Peyer's patch (tissue), 4 donors: ENCODE data around the gene RNF146. TPM values are rescaled to one million over a fixed set of nuclear protein-coding genes. Genes with fewer than 3 reads are reported as not detected.
A peak's percentile ranks its signal among the peaks of the same experiment; 100 is the strongest.

Source experiments
- DNase-seq, 3 donors: peaks; one replicate each; pipeline ENCODE4 v3.0.0-alpha.2; 2017 to 2019
- H3K27ac ChIP-seq, 4 donors: fragments of 200-600 bp; sonication (generic); one replicate each; pipeline ENCODE4 v1.5.1; 2016 to 2019
- H3K27me3 ChIP-seq, 2 donors: fragments of 200-600 bp; sonication (generic); one replicate each; pipeline ENCODE4 v1.5.1; 2019
- H3K36me3 ChIP-seq, 3 donors: fragments of 200-600 bp; sonication (generic); one replicate each; pipeline ENCODE4 v1.5.1; 2016 to 2019
- H3K4me1 ChIP-seq, 4 donors: fragments of 200-600 bp; sonication (generic); one replicate each; pipeline ENCODE4 v1.5.1; 2016 to 2019
- H3K4me3 ChIP-seq, 4 donors: fragments of 200-600 bp; sonication (generic); 1 replicate in 3 of 4; 2 replicates in 1 of 4; pipeline ENCODE4 v1.5.1; 2016 to 2019; ENCODE audit warnings: mild to moderate bottlenecking in 1 of 4
- H3K9me3 ChIP-seq, 4 donors: fragments of 200-600 bp; sonication (generic); one replicate each; pipeline ENCODE4 v1.5.1; 2016 to 2019; ENCODE audit warnings: mild to moderate bottlenecking in 1 of 4
- POLR2A ChIP-seq, 2 donors: fragments of 450-650 bp; IDR thresholded peaks; one replicate each; pipeline ENCODE4 v1.5.1; 2017; ENCODE audit warnings: antibody characterized with exemption in 2 of 2, mild to moderate bottlenecking in 2 of 2, moderate library complexity in 2 of 2
- total RNA-seq, 4 donors: library from RNA; depleted of rRNA; stranded (reverse); fragments of >200 nt; gene quantifications; one replicate each; pipeline ENCODE4 v1.1.0, GENCODE V29; 2016
- TF ChIP-seq, protein P1 (sequence below), 6 experiments: fragments of 450-650 bp in 4 of 6; fragments of 200-600 bp in 2 of 6; sonication (generic) in 1 of 6; IDR thresholded peaks; one replicate each; pipeline ENCODE4 v1.5.1; 2017 to 2019; ENCODE audit warnings: antibody characterized with exemption in 6 of 6, mild to moderate bottlenecking in 3 of 6, moderate library complexity in 1 of 6

The RNF146 gene
- total RNA-seq, 4 donors from 2014 or later: 21.5 to 87.5 (median 37.7) TPM

DNA sequence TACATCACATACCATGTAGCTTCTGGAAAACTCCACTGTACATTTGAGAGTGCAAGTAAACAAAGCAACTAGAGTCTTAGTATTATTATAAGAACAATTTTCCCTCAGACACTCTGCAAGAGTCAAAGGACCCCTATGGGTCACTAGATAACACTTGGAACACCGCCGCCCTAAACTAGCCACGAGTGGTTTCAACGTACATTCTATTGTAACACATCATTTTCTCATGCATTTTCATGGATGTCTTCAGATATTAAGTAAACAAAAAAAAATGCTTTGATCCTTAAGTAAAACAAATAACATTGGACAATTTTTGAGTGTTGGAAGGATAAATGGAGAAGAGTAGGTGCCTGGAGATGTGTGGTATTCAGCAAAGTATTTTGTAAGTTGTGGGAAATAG, 3.2 kb upstream of the RNF146 start:
- no peak overlapping the region for H3K4me3 ChIP-seq

DNA sequence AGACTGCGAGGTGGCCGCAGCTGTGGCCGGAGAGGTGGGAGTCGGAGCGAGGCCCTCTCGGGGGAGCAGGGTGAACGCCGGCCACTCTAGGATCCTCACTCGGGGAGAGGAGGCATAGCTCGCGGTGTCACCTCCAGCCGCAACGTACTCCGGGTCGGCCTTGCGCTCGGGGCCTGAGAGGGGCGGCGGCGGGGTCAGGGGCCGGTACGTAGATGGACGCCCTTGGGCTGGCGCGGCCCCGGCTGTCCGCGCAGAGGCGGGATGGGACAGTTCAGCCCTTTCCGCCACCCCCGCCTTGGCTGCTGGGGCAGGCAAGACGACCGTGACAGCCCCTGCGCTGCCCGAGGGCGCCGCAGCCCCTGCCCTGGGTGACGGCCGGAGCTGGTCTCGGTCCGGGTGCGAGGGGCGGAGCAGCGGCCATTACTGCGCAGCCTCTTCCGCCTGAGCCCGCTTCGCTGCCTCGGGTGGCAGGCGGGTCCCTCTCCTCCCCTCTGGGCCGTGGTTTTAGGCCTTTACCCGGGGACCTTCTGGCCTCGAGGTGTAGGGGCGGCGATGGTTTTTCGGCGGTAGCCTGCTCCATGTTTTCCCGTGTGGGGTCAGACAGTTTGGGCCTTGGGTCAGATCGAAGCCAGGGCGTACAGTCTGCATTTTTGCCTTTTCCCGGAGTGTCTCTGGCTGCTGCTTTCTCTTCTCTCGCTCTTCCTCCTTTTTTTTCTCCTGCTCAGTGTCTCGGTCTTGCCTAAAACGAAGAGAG, 405 bp downstream of the RNF146 start:
- H3K4me3 ChIP-seq: peak overlapping the region; percentile 61 to 89 (median 88)
- peak; percentile 72 to 83 for TF ChIP-seq POLR2A (IDR thresholded peaks at IDR 0.05)
- TF ChIP-seq, protein P1, sequence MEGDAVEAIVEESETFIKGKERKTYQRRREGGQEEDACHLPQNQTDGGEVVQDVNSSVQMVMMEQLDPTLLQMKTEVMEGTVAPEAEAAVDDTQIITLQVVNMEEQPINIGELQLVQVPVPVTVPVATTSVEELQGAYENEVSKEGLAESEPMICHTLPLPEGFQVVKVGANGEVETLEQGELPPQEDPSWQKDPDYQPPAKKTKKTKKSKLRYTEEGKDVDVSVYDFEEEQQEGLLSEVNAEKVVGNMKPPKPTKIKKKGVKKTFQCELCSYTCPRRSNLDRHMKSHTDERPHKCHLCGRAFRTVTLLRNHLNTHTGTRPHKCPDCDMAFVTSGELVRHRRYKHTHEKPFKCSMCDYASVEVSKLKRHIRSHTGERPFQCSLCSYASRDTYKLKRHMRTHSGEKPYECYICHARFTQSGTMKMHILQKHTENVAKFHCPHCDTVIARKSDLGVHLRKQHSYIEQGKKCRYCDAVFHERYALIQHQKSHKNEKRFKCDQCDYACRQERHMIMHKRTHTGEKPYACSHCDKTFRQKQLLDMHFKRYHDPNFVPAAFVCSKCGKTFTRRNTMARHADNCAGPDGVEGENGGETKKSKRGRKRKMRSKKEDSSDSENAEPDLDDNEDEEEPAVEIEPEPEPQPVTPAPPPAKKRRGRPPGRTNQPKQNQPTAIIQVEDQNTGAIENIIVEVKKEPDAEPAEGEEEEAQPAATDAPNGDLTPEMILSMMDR (IDR thresholded peaks at IDR 0.05): no peak
- no peaks in the 10 kb centered on the region for H3K27me3 ChIP-seq
- DNase-seq: peak in 2 of 3 donors; percentile 50 to 79
- peaks cover 0 to 2% (median 0%) of the 10 kb centered on the region in 4 donors for H3K4me1 ChIP-seq
- H3K36me3 ChIP-seq: no peaks in the 10 kb centered on the region
- H3K9me3 ChIP-seq: no peaks in the 10 kb centered on the region
- H3K27ac ChIP-seq: peak overlapping the region; percentile 92 to 99 (median 97)

More for the DNA sequence above, 3.2 kb upstream of the RNF146 start:
- DNase-seq: no peak
- Histone ChIP-seq H3K27me3 (no peaks in the 10 kb centered on the region), H3K4me1 (no peaks in the 10 kb centered on the region), H3K27ac (no peak overlapping the region), H3K36me3 (no peaks in the 10 kb centered on the region), H3K9me3 (no peaks in the 10 kb centered on the region)
- no peak for TF ChIP-seq POLR2A (IDR thresholded peaks at IDR 0.05)
- TF ChIP-seq, protein P1 (IDR thresholded peaks at IDR 0.05): no peak

DNA sequence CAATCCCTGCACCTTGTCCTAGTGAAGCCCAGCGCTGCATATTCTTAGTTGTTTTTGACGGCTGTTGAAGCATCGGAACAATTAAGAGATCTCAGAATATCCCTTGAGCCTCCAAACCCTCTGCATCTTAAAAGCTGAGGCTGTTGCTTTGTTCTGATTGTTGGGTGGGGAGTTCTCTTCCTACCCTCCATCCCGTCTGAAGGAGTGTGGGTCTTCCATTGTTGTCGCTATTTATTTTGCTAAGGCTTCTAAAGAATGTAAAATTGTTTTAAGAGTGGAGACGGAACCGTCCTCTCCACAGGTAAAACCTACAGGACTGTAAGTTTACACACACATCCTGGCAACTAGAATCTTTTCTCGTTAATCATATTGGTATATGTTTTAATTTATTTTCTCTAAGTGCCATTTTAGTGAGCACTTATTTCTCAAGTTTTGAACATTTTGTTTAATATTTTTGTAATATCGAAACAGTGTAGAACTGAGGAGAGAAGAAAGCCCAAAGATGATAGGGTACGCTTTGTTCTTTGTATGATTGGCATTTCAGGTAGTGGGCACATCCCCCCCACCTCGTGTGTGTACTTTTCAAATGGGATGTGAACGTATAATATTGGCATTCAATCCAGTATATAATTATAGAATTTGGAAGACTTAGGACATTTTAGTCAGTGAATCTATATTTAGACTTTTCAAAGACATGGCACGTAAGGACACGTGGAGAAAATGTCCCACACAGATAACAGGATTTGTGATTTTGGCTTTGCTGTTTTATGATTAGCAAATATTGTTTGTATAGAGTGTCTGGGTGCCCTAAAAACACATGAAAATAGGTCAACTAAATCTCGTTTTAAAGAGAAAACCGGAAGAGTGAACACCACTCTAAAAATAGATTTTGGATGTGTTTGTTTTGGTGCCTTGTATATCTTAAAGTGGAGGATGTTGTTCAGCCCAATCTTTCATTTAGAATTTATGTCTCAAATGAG, 1.3 kb downstream of the RNF146 start:
- no peaks in the 10 kb centered on the region for H3K27me3 ChIP-seq
- TF ChIP-seq, protein P1 (IDR thresholded peaks at IDR 0.05): no peak
- TF ChIP-seq POLR2A (IDR thresholded peaks at IDR 0.05): no peak
- H3K27ac ChIP-seq: peak overlapping the region; percentile 92 to 99 (median 97)
- no peak for DNase-seq
- H3K9me3 ChIP-seq: no peaks in the 10 kb centered on the region
- H3K36me3 ChIP-seq: no peaks in the 10 kb centered on the region
- H3K4me1 ChIP-seq: peaks cover 0 to 2% (median 0%) of the 10 kb centered on the region in 4 donors
- peak overlapping the region; percentile 61 to 89 (median 88) for H3K4me3 ChIP-seq

DNA sequence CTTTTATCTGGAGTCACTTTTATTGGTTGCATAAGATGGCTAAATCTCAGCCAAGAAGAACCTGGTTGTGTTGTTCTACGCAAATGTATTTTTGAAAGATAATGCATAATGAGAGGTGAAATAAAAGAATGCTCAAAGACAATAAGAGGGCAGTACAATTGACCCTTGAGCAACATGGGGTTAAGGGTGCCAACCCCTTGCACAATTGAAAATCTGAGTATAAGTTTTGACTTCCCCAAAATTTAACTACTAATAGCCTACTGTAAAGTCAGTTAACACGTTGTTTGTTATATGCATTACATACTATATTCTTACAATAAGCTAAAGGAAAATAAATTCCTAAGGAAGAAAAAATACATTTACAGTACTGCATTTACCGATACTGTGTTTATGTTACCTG, 5.9 kb downstream of the RNF146 start:
- no peaks in the 10 kb centered on the region for H3K9me3 ChIP-seq
- H3K4me3 ChIP-seq: no peak overlapping the region
- H3K27me3 ChIP-seq: no peaks in the 10 kb centered on the region
- no peak overlapping the region for H3K27ac ChIP-seq
- peaks cover 0 to 2% (median 0%) of the 10 kb centered on the region in 4 donors for H3K4me1 ChIP-seq
- no peak for DNase-seq
- H3K36me3 ChIP-seq: no peaks in the 10 kb centered on the region
- TF ChIP-seq POLR2A (IDR thresholded peaks at IDR 0.05): no peak
- TF ChIP-seq, protein P1 (IDR thresholded peaks at IDR 0.05): no peak

DNA sequence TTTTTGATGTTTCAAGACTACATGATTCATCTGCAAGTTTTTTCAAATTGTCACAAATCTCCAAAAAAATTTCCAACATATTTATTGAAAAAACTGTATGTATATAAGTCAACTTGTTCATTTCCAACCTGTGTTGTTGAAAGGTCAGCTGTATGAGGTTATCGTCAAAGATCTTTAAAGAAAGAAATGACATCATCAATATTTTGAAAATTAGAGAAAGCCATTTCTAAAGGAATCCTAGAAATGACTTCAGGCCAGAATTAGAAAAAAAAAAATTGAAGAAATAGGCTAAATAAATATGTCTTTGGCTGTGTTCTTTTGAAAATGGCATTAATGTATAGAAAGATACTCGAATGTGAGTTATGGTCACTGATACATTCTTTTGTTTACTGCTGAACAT, 6.8 kb downstream of the RNF146 start:
- Histone ChIP-seq H3K4me1 (peaks cover 0 to 2% (median 0%) of the 10 kb centered on the region in 4 donors), H3K9me3 (no peaks in the 10 kb centered on the region), H3K36me3 (no peaks in the 10 kb centered on the region), H3K27ac (no peak overlapping the region), H3K4me3 (no peak overlapping the region), H3K27me3 (no peaks in the 10 kb centered on the region)
- DNase-seq: no peak
- no peak for TF ChIP-seq POLR2A (IDR thresholded peaks at IDR 0.05)
- TF ChIP-seq, protein P1 (IDR thresholded peaks at IDR 0.05): no peak
